Fibroblast of peridontal ligament (primary cell): ENCODE results near the gene CPLX3.

Source experiments
- DNase-seq: peaks from one replicate; pipeline ENCODE4 v3.0.0-alpha.2; 2010; ENCODE audit errors: extremely low read depth

Gene CPLX3

GRCh38 chr15:74788042-74788682, 38.3 kb upstream of the CPLX3 start:
- DNase-seq, result no peak

DNA sequence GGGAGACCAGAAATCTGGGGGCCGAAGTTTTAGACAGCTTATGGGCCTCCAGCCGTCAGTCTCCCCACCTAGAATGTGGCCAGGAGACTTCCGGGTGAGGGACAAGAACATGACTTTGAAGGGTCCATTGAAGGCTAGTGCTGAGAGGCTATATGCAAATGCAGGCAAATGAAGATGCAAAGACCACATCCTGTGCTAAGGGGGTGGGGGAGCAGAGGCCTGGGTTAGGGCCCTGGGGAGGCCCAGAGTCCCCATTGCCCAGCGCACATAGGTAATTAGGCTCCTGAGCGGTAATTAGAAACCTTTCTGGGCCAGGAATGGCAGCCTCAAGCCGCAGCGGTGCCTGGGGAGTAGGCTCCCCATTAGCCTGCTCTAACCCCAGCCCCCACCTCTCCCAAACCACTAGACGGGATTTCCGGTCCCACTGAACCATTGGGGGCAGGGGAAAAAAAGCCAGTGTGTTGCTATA, 37.7 kb upstream of the CPLX3 start:
- no peak for DNase-seq

- DNase-seq, result no peak
These were observed 37.2 kb upstream of the CPLX3 start for GRCh38 chr15:74789171-74789631.

- no peak for DNase-seq
These were observed 36.7 kb upstream of the CPLX3 start for GRCh38 chr15:74789741-74790079.

DNA sequence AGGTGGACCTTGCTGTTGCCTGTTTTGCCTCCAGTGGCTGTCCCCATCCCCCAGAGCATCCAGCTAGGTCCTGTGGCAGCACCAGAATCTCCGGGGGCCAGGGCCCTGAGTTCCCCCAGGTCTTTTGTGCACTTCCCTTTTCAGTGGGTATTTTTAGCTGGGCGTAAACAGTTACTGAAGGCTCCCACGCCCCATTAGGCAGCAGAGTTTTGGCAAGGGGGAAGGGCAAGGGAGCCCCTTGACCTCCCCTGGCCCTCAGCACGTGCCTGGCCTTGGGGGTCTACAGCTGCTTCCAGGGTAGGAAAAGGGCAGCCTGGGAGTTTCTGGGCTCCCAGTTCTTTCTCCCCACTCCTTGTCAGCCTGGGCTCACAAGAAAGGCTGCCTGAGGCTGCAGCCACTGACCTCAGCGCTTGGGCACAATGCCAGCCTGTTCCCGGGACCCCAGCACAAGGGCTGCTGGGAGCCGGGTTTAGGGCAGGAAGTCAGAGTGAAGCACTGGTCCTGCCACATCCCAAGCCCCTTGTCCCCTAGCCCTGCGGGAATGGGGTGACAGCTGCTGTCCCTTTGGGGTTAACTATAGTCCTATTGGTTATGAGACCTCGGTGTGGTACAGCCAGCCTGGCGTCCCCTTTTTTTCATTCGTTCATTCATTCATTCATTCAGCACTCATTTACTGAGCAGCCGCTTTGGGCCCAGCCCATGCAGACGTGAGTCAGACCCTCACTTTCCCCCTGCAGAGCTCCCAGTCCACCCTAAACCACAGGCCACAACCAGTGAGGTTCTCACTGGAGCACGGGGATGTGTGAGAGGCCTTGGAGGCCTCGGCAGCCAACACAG, 36.1 kb upstream of the CPLX3 start:
- peak; percentile 75 for DNase-seq

DNA sequence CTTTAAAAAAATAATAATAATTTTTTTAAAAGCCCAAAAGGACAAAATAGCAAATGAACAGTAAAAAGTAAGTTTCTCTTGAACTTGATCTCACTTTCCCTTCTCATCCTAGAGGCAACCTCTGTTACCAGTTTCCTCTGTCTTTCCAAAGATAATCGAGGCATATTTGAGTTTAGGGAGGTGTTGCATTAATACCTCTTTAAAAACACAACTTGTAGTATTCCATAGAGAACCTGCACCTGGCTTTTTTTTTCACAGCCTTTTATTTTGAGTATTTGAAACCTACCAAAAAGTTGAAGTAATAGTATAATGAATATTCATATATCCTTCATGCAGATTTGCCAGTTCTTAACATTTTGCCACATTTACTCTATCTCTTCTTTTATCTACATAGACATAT, 35.4 kb upstream of the CPLX3 start:
- DNase-seq, result no peak

- DNase-seq, result no peak
These were observed 34.8 kb upstream of the CPLX3 start for GRCh38 chr15:74791667-74792066.

- DNase-seq, result no peak
These were observed 34.0 kb upstream of the CPLX3 start for GRCh38 chr15:74792227-74793016.

DNA sequence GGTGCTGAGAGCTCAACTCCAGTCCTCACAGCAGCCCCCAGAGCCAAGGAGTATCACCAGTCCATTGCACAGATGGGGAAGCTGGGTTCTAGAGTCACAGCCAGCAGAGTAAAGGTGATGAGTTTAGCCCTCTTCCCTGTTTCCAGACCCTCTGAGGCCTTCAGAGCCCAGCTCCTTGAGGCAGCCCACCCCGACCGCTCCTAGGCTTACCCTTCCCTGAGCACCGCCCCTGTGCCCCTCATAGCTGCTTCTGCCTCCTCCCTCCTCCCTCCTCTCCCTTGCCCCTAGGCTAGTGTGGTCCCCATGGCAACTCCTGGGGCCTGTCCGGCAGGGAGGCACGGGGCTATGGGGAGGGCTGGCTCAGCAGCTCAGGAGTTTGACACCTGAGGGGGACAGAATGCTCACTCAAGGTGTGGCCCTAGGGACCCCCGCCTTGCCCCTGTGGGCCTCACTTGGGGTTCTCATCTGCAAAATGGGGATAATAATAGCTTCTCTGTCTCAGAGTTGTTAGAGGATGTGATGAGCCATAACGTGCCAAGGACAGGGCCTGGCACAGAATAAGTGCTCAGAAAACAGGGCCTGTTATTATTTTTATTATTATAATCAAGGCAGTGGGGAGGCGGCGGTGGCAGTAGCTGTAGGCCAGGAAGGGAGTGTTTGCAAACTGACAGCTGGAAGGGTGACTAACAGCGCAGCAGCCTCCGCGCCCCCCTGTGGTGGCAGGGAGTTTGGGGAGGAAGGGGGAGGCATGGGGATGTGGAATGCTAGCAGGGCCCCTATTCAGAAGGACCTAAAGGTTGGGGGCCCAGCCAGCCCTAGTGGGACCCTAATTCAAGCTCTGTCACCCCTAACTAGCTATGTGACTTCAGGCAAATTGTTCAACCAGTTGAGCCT, 33.0 kb upstream of the CPLX3 start:
- DNase-seq, result no peak

GRCh38 chr15:74794248-74794969, 32.0 kb upstream of the CPLX3 start:
- no peak for DNase-seq

- DNase-seq, result no peak
These were observed 31.5 kb upstream of the CPLX3 start for GRCh38 chr15:74794970-74795349.

DNA sequence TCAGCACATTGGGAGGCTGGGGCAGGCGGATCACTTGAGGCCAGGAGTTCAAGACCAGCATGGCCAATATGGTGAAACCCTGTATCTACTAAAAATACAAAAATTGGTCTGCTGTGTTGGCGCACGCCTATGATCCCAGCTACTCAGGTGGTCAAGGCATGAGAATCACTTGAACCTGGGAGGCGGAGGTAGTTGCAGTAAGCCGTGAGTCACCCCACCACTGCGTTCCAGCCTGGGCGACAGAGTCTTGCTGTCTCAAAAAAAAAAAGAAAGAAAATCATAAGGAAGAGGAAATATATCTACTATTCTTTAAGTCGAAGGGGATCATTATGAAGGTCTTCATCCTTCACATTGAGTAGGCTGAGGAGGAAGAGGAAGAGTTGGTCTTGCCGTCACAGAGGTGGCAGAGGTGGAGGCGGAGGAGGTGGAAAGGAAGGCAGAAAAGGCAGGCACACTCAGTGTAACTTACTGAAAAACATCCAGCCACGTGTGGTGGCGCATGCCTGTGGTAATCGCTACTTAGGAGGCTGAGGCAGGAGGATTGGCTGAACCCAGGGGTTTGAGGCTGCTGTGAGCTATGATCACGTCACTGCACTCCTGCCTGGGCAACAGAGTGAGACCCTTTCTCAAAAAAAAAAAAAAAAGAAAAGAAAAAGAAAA, 30.3 kb upstream of the CPLX3 start:
- DNase-seq, result no peak

DNA sequence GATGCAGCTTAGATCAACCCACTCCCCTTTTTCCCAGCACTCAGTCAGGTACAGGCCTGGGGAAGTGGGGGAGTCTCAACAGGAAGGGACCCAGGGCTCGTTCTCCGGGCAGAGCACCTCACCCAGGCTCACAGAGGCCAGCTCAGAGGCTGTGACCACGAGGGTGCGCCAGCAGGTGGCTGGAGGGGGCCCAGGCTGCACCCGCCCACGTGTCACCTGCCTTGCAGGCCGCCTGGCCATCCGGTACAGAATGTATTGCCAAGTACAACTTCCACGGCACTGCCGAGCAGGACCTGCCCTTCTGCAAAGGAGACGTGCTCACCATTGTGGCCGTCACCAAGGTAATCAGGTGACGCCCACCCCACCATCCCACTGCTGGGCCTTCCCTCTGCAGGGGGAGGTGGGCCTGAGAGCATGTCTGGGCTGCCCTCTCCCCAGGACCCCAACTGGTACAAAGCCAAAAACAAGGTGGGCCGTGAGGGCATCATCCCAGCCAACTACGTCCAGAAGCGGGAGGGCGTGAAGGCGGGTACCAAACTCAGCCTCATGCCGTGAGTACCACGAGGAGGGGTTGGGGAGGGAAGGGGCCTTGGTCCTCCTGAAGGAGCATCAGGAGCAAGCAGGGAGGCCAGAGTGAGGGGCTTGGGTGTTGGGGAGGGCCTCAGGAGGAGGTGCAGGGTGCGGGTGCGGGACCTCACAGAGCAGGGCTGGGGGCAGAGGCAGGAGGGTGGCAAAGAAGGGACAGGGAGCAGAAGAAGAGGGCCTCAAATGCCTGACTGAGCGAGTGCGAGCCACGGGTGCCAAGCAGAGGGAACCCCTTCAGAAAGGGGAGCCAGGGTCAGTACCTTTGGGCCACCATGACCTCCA, 27.8 kb upstream of the CPLX3 start:
- no peak for DNase-seq

DNA sequence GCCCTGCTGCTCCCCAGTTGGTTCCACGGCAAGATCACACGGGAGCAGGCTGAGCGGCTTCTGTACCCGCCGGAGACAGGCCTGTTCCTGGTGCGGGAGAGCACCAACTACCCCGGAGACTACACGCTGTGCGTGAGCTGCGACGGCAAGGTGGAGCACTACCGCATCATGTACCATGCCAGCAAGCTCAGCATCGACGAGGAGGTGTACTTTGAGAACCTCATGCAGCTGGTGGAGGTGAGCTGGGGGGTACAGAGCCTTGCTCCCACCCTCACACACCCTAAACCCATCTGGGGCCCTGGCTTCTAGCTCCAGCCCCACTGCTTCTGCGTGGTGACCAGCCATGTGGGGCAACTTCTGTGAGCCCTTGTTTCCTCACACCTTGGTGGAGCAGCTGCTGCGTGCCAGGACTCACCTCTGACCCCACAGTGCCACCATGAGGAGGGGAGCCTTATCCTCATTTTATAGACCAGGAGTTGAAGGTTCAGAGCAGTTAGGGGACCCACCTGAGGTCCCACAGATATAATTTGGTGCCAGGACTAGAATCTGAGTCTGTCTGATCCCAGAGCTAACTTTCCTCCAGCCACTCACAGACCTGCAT, 27.1 kb upstream of the CPLX3 start:
- DNase-seq, result no peak

GRCh38 chr15:74799856-74800558, 26.4 kb upstream of the CPLX3 start:
- peak; percentile 57 for DNase-seq

GRCh38 chr15:74800559-74801094, 25.8 kb upstream of the CPLX3 start:
- DNase-seq, result no peak

- DNase-seq, result no peak
These were observed 25.0 kb upstream of the CPLX3 start for GRCh38 chr15:74801311-74801997.
